Mesenchymal stem cell (in vitro differentiated cells and primary cell): Measurements from ENCODE around the gene ZBTB38.

Experiments
- DNase-seq: peaks from one replicate; pipeline ENCODE4 v3.0.0-alpha.2; 2013
- H2AFZ ChIP-seq: one replicate; pipeline ENCODE4 v1.6.1; 2013; ENCODE audit warnings: low read depth, mild to moderate bottlenecking, control low read depth, inconsistent platforms, low read length, moderate library complexity
- H2AK5ac ChIP-seq: 2 replicates; pipeline ENCODE4 v1.6.1; 2013; ENCODE audit warnings: low read length, moderate library complexity, mild to moderate bottlenecking, inconsistent platforms; ENCODE audit not compliant: severe bottlenecking
- H2BK120ac ChIP-seq: one replicate; pipeline ENCODE4 v1.6.1; 2013; ENCODE audit warnings: low read depth, mild to moderate bottlenecking, inconsistent platforms, low read length, moderate library complexity
- H2BK12ac ChIP-seq, 2 experiments: one replicate each; pipeline ENCODE4 v1.6.1; 2013; ENCODE audit warnings: inconsistent platforms in 2 of 2, low read length in 2 of 2, mild to moderate bottlenecking in 2 of 2, moderate library complexity in 2 of 2, control low read depth in 1 of 2
- H2BK15ac ChIP-seq: one replicate; pipeline ENCODE4 v1.6.1; 2013; ENCODE audit warnings: mild to moderate bottlenecking, low read depth, inconsistent platforms; ENCODE audit not compliant: poor library complexity, severe bottlenecking
- H2BK5ac ChIP-seq: 2 replicates; pipeline ENCODE4 v1.6.1; 2013; ENCODE audit warnings: low read depth, mild to moderate bottlenecking, low read length, control low read depth, inconsistent platforms; ENCODE audit not compliant: poor library complexity, severe bottlenecking
- H3K14ac ChIP-seq, 2 experiments: one replicate each; pipeline ENCODE4 v1.6.1; 2013; ENCODE audit warnings: inconsistent platforms in 2 of 2, low read length in 2 of 2, control low read depth in 1 of 2, mild to moderate bottlenecking in 1 of 2, moderate library complexity in 1 of 2
- H3K18ac ChIP-seq, 2 experiments: one replicate each; pipeline ENCODE4 v1.6.1; 2013; ENCODE audit warnings: inconsistent platforms in 2 of 2, low read length in 2 of 2, control low read depth in 1 of 2, low read depth in 1 of 2, mild to moderate bottlenecking in 1 of 2
- H3K23ac ChIP-seq, 2 experiments: one replicate each; pipeline ENCODE4 v1.6.1; 2013; ENCODE audit warnings: inconsistent platforms in 2 of 2, low read length in 2 of 2, mild to moderate bottlenecking in 2 of 2, moderate library complexity in 2 of 2, control low read depth in 1 of 2
- H3K27ac ChIP-seq: 2 replicates; pipeline ENCODE4 v1.5.1; 2013; ENCODE audit warnings: mild to moderate bottlenecking, moderate library complexity, low read length, control low read depth, inconsistent platforms; ENCODE audit not compliant: poor library complexity, severe bottlenecking
- H3K27me3 ChIP-seq, 2 experiments: 2 replicates each; pipeline versions ENCODE4 v1.6.1 to v1.7.0; 2013; ENCODE audit warnings: low read length in 2 of 2, mild to moderate bottlenecking in 2 of 2, moderate library complexity in 2 of 2, control low read depth in 1 of 2, inconsistent platforms in 1 of 2; ENCODE audit not compliant: control insufficient read depth in 1 of 2, insufficient read depth in 1 of 2
- H3K36me3 ChIP-seq, 2 experiments: 2 replicates each; pipeline versions ENCODE4 v1.6.1 to v1.7.0; 2013; ENCODE audit warnings: low read length in 2 of 2, control low read depth in 1 of 2, inconsistent platforms in 1 of 2, low read depth in 1 of 2, mild to moderate bottlenecking in 1 of 2; ENCODE audit not compliant: insufficient read depth in 2 of 2, control insufficient read depth in 1 of 2
- H3K4ac ChIP-seq, 2 experiments: one replicate each; pipeline ENCODE4 v1.6.1; 2013; ENCODE audit warnings: inconsistent platforms in 2 of 2, low read length in 2 of 2, mild to moderate bottlenecking in 2 of 2, moderate library complexity in 2 of 2, control low read depth in 1 of 2, low read depth in 1 of 2
- H3K4me1 ChIP-seq: 2 replicates; pipeline ENCODE4 v1.6.1; 2013; ENCODE audit warnings: low read depth, low read length, control low read depth; ENCODE audit not compliant: control insufficient read depth, insufficient read depth
- H3K4me2 ChIP-seq: 2 replicates; pipeline ENCODE4 v1.6.1; 2013; ENCODE audit warnings: low read length, mild to moderate bottlenecking, inconsistent platforms; ENCODE audit not compliant: poor library complexity, severe bottlenecking
- H3K4me3 ChIP-seq, 2 experiments: 2 replicates each; pipeline versions ENCODE4 v1.5.1 to v1.7.0; 2013; ENCODE audit warnings: low read length in 2 of 2, mild to moderate bottlenecking in 2 of 2, control low read depth in 1 of 2, low read depth in 1 of 2; ENCODE audit not compliant: insufficient read depth in 1 of 2
- H3K79me1 ChIP-seq: replicated peaks from 2 replicates; pipeline ENCODE4 v1.6.1; 2013; ENCODE audit warnings: mild to moderate bottlenecking, control low read depth, low read length, inconsistent platforms; ENCODE audit not compliant: poor library complexity, severe bottlenecking
- H3K9ac ChIP-seq: 2 replicates; pipeline ENCODE4 v1.7.0; 2013; ENCODE audit warnings: mild to moderate bottlenecking, low read length, moderate library complexity
- H3K9me3 ChIP-seq: 2 replicates; pipeline ENCODE4 v1.7.0; 2013; ENCODE audit warnings: mild to moderate bottlenecking, low read length; ENCODE audit not compliant: control insufficient read depth
- H4K8ac ChIP-seq: one replicate; pipeline ENCODE4 v1.6.1; 2013; ENCODE audit warnings: inconsistent platforms, mild to moderate bottlenecking, low read length, moderate library complexity
- H4K91ac ChIP-seq: one replicate; pipeline ENCODE4 v1.6.1; 2013; ENCODE audit warnings: mild to moderate bottlenecking, low read length, inconsistent platforms
- WGBS: methylation state at CpG from one replicate; pipeline ENCODE4 v1.1.7; 2013; ENCODE audit warnings: mixed read lengths; 5-methylcytosine and 5-hydroxymethylcytosine counted together

Gene ZBTB38

DNA sequence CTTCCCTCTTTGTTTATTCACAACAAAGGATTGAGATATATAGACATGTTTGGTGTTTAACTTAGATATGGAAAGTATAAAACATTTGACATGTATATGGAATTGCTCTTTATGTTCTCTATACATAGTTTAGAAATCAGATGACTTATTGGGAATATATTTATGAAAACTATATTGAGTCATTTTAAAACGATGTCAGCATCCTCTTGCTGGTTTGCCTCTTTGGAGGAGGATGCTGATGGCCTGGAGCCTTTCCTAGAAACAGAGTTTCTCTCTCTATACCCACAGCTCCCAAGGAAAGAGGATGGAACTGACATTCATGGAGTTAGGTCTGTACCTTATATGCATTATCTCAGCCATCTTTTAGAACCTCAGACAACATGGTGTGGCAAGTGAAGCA is 40.3 kb downstream of the ZBTB38 start:
- Histone ChIP-seq H3K36me3 (peaks cover 12 to 78% of the 10 kb centered on the region in 2 experiments), H3K27me3 (no peaks in the 10 kb centered on the region), H3K9ac (peak overlapping the region; percentile 22), H3K23ac (no peak overlapping the region), H3K4ac (no peak overlapping the region), H2AK5ac (no peak overlapping the region), H3K18ac (no peak overlapping the region), H4K91ac (no peak overlapping the region), H3K4me1 (peaks cover 13% of the 10 kb centered on the region), H3K4me3 (no peak overlapping the region), H2AFZ (no peak overlapping the region), H2BK15ac (no peak overlapping the region), H2BK120ac (no peak overlapping the region), H3K14ac (no peak overlapping the region), H3K27ac (no peak overlapping the region), H4K8ac (no peak overlapping the region), H2BK12ac (no peak overlapping the region), H3K4me2 (no peak overlapping the region), H2BK5ac (no peak overlapping the region), H3K9me3 (peaks cover 3% of the 10 kb centered on the region), H3K79me1 (peaks cover 20% of the 10 kb centered on the region)
- WGBS: no CpG with 5 or more reads among the region's 1 CpG
- DNase-seq: no peak

DNA sequence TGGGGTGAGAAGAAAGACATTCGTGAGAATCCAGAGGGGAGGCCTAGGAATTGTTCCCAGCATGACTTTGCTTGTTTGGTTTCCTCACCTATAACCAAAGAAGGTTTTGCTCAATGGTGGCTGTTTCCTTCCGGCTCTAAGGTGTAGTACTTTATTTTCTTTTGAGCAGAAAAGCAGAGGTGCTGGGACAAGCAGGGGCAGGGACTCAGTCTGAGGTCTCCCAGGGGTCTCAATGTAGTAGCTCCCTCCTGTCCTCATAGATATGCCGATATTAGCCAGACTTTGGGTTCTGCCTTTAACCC is 41.6 kb downstream of the ZBTB38 start:
- DNase-seq: no peak
- Histone ChIP-seq H3K14ac (no peak overlapping the region), H3K4me1 (peaks cover 15% of the 10 kb centered on the region), H3K23ac (no peak overlapping the region), H3K4me2 (no peak overlapping the region), H3K36me3 (peaks cover 12 to 78% of the 10 kb centered on the region in 2 experiments), H2AK5ac (peak overlapping the region; percentile 49), H3K27me3 (no peaks in the 10 kb centered on the region), H2AFZ (no peak overlapping the region), H2BK5ac (no peak overlapping the region), H2BK120ac (no peak overlapping the region), H3K79me1 (peaks cover 22% of the 10 kb centered on the region), H4K91ac (peak overlapping the region; percentile 22), H3K4me3 (no peak overlapping the region), H2BK12ac (peak overlapping the region in 1 of 2 experiments; percentile 4), H4K8ac (peak overlapping the region; percentile 28), H3K4ac (peak overlapping the region in 1 of 2 experiments; percentile 13), H3K9ac (peak overlapping the region; percentile 92), H3K18ac (peak overlapping the region; percentile 1 to 52), H3K27ac (peak overlapping the region; percentile 33), H3K9me3 (no peaks in the 10 kb centered on the region), H2BK15ac (no peak overlapping the region)
- WGBS: 58% methylated on average over 3 of the region's 3 CpGs

DNA sequence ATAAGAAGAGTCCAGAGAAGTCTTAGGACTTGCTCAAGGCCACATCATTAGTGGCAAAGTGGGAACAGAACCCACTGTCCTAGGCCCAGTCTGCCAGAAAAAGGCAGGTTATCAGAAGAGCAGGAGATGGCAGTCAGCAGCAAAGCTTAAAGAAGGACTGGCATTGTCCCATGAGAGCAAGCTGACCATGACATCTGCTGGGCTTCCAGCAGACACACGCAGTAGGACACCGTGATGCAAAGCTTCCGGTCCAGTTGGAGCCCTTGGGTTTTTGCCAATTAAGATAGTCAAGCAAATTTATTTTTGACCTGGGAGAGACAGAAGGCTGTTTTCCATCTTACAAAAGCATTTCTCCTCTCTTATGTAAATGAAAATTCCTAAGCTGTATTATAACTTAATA is 42.1 kb downstream of the ZBTB38 start:
- H2BK5ac ChIP-seq: no peak overlapping the region
- H2AK5ac ChIP-seq: peak overlapping the region; percentile 75
- peak overlapping the region; percentile 8 for H4K8ac ChIP-seq
- no peaks in the 10 kb centered on the region for H3K9me3 ChIP-seq
- H2AFZ ChIP-seq: no peak overlapping the region
- peak overlapping the region; percentile 33 for H3K27ac ChIP-seq
- H2BK15ac ChIP-seq: no peak overlapping the region
- H3K18ac ChIP-seq: peak overlapping the region in 1 of 2 experiments; percentile 70
- H2BK12ac ChIP-seq: peak overlapping the region in 1 of 2 experiments; percentile 17
- H3K4me3 ChIP-seq: no peak overlapping the region
- H3K36me3 ChIP-seq: peaks cover 16 to 78% of the 10 kb centered on the region in 2 experiments
- H2BK120ac ChIP-seq: no peak overlapping the region
- peaks cover 15% of the 10 kb centered on the region for H3K4me1 ChIP-seq
- peak; percentile 79 for DNase-seq
- 66% methylated on average over 2 of the region's 3 CpGs for WGBS
- no peak overlapping the region for H3K23ac ChIP-seq
- H3K4me2 ChIP-seq: no peak overlapping the region
- peak overlapping the region; percentile 0 for H4K91ac ChIP-seq
- H3K4ac ChIP-seq: peak overlapping the region in 1 of 2 experiments; percentile 24
- H3K14ac ChIP-seq: no peak overlapping the region
- H3K9ac ChIP-seq: peak overlapping the region; percentile 92
- H3K79me1 ChIP-seq: peaks cover 27% of the 10 kb centered on the region
- H3K27me3 ChIP-seq: no peaks in the 10 kb centered on the region

DNA sequence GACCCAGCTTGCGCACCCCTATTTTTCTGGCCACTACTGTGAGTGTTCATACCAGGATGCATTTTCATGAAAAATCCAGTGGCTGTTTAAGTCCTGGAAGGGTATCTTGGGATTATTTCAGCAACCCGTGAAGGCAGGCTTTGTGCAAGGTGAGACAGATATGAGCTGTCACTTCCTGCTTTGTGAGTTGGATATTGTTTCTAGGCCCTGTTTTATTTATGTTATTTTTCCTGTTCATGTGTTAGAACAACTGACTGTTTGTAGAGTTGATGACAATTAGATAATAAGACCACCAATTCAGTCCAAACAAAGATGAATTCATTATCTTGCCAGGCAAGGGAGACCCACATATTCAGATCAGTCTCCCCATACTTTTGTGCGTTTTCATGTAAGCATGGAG is 42.5 kb downstream of the ZBTB38 start:
- peak overlapping the region; percentile 92 for H3K9ac ChIP-seq
- no peak overlapping the region for H3K23ac ChIP-seq
- H3K4ac ChIP-seq: peak overlapping the region; percentile 24 to 53
- peak overlapping the region; percentile 33 for H3K27ac ChIP-seq
- H3K36me3 ChIP-seq: peaks cover 17 to 78% of the 10 kb centered on the region in 2 experiments
- peak overlapping the region in 1 of 2 experiments; percentile 55 for H3K18ac ChIP-seq
- no peak overlapping the region for H3K4me2 ChIP-seq
- no peak overlapping the region for H2AK5ac ChIP-seq
- H2AFZ ChIP-seq: no peak overlapping the region
- no peaks in the 10 kb centered on the region for H3K27me3 ChIP-seq
- H3K79me1 ChIP-seq: peaks cover 28% of the 10 kb centered on the region
- no peak overlapping the region for H4K91ac ChIP-seq
- no peak overlapping the region for H4K8ac ChIP-seq
- H3K9me3 ChIP-seq: no peaks in the 10 kb centered on the region
- no peak overlapping the region for H3K14ac ChIP-seq
- no peak overlapping the region for H2BK5ac ChIP-seq
- no peak overlapping the region for H2BK15ac ChIP-seq
- no peak for DNase-seq
- peaks cover 15% of the 10 kb centered on the region for H3K4me1 ChIP-seq
- H2BK12ac ChIP-seq: peak overlapping the region in 1 of 2 experiments; percentile 63
- 63% methylated on average over 3 of the region's 3 CpGs for WGBS
- H2BK120ac ChIP-seq: peak overlapping the region; percentile 39
- no peak overlapping the region for H3K4me3 ChIP-seq
